Cardiac ventricle fibroblast (primary cell): ENCODE data around the gene ATP6V1G2. TPM values are rescaled to one million over a fixed set of nuclear protein-coding genes. Genes with fewer than 3 reads are reported as not detected.

Source experiments
- total RNA-seq: library from RNA; depleted of rRNA; stranded (reverse); fragments of >200 nt; gene quantifications from 2 replicates; pipeline ENCODE4 v1.2.3, GENCODE V29; 2015

Gene ATP6V1G2
- total RNA-seq, result 0.25 and 2.1 TPM in 2 replicates

DNA sequence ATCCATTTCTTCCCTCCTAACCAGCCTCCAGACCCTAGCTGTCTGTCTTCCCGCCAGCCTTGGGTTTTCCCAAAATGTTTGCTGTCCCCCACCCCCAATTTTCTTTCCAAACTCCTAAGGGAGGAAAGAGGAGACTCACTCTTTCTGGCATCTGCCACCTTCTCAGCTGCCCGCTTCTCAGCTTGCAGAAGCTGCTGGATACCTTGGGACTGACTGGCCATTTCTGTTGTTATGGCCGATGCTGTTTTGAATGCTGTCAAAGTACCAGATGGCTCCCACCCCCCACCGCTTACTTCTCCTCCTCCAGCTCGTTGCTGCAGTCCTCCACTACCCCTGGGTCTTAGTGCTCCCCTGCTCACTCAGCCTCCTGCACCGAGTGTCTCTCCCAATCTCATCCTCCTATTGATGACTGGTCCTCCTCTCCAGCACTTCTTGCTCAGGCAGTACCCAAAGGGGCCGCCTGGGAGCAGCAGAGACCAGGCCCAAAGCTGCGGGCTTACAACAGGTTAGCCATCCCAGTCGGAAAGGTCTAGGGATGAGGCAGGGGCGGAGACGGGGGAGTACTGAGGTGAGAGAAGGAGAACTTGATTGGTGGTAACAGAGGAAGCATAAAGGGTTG lies at the start of gene ATP6V1G2:
TSS of gene ATP6V1G2 (minus strand) at position 270 of the 619 bp plus-strand sequence. CDS start at position 221, 49 bp downstream.

DNA sequence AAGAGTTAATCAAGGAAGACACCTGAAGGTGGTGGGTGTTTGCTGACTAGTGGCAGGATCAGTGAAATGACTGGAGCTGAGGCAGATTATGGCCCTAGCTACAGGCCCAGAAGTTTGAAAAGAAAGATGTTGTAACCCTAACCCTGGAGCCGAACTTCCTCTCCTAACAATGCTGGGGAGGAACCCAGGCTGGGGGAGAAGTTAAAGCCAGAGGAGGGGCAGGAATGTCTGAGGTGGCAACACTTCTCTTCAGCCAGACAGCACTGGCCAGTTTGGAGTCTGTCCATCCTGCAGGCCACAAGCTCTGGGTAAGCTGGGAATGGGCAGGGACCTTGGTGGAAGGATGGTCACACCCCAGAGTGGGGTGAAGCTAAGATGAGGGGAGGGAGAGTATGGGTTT lies 39.6 kb upstream of the ATP6V1G2 start, which contains the start of gene LST1:
TSS of gene LST1 (plus strand) at position 270 of the 400 bp plus-strand sequence. CDS start 1,023 bp downstream, outside the sequence.

DNA sequence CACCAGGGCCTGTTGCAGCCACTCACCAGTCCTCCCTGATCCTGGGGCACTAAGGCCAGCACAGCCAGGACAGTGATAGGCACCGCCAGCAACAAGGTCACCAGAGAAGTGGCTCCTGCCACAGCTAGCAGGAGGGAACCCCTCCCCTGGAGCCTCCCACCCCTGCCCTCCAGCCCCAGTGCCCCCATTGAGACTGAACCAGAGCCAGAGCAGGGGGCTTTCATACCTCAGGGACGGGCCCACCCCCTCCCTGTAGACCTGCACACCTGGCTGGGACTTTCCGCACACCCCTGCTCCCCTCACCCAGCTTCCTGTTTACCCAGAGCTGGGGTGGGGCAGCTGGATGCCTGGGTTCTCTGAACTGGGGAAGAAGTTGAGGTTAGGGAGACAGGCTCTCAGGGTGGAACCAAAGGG lies 35.8 kb upstream of the ATP6V1G2 start, which contains the start of gene LTB:
TSS of gene LTB (minus strand) at position 195 of the 414 bp plus-strand sequence. CDS start at position 188, 7 bp downstream.

DNA sequence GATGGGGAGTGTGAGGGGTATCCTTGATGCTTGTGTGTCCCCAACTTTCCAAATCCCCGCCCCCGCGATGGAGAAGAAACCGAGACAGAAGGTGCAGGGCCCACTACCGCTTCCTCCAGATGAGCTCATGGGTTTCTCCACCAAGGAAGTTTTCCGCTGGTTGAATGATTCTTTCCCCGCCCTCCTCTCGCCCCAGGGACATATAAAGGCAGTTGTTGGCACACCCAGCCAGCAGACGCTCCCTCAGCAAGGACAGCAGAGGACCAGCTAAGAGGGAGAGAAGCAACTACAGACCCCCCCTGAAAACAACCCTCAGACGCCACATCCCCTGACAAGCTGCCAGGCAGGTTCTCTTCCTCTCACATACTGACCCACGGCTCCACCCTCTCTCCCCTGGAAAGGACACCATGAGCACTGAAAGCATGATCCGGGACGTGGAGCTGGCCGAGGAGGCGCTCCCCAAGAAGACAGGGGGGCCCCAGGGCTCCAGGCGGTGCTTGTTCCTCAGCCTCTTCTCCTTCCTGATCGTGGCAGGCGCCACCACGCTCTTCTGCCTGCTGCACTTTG lies 29.0 kb upstream of the ATP6V1G2 start, which contains the start of gene TNF:
TSS of gene TNF (plus strand) at position 231 of the 567 bp plus-strand sequence. CDS start at position 408, 177 bp downstream.

DNA sequence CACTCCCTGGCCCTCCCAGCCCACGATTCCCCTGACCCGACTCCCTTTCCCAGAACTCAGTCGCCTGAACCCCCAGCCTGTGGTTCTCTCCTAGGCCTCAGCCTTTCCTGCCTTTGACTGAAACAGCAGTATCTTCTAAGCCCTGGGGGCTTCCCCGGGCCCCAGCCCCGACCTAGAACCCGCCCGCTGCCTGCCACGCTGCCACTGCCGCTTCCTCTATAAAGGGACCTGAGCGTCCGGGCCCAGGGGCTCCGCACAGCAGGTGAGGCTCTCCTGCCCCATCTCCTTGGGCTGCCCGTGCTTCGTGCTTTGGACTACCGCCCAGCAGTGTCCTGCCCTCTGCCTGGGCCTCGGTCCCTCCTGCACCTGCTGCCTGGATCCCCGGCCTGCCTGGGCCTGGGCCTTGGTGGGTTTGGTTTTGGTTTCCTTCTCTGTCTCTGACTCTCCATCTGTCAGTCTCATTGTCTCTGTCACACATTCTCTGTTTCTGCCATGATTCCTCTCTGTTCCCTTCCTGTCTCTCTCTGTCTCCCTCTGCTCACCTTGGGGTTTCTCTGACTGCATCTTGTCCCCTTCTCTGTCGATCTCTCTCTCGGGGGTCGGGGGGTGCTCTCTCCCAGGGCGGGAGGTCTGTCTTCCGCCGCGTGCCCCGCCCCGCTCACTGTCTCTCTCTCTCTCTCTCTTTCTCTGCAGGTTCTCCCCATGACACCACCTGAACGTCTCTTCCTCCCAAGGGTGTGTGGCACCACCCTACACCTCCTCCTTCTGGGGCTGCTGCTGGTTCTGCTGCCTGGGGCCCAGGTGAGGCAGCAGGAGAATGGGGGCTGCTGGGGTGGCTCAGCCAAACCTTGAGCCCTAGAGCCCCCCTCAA lies 25.9 kb upstream of the ATP6V1G2 start, which contains the start of gene LTA:
TSS of gene LTA (plus strand) at position 249 of the 871 bp plus-strand sequence. CDS start at position 703, 454 bp downstream.

DNA sequence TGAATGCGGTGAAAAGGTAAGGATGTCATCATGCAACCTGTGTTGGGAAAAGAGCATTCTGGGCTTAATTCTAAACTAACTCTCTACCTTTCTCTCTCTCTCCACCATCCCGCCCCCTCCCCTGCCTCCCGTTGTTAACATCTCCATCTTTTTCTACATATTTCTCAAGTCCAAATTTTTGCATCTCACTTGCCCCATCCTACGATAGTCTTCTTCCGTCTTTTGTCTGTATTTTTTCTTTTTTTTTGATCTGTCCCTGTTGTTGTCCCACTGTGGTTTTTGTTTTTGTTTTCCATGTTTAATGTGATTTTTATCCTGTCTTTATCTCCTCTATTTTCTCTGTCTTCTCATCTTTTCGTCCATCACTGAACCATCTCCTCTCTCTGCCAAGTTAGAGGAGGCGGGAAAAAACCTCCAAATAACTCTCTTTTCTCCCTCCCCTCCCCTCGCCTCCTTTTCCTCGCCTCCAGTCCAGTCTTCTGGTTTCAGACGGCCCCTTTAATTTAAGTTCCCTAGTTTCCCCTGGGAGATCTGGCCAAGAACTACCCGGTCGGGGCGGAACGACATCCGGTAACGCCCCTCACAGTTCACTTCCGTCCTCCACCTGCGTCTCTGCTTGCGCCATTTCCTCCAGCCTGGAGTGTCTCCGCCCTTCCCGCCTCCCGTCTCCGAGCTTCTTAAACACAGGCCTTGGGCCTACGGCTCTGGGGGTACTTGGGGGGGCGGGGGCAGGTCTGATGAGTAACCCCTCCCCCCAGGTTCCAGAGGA lies 734 bp upstream of the ATP6V1G2 start, which contains the start of gene NFKBIL1:
TSS of gene NFKBIL1 (plus strand) at position 651 of the 769 bp plus-strand sequence. CDS start at position 738, 87 bp downstream.

DNA sequence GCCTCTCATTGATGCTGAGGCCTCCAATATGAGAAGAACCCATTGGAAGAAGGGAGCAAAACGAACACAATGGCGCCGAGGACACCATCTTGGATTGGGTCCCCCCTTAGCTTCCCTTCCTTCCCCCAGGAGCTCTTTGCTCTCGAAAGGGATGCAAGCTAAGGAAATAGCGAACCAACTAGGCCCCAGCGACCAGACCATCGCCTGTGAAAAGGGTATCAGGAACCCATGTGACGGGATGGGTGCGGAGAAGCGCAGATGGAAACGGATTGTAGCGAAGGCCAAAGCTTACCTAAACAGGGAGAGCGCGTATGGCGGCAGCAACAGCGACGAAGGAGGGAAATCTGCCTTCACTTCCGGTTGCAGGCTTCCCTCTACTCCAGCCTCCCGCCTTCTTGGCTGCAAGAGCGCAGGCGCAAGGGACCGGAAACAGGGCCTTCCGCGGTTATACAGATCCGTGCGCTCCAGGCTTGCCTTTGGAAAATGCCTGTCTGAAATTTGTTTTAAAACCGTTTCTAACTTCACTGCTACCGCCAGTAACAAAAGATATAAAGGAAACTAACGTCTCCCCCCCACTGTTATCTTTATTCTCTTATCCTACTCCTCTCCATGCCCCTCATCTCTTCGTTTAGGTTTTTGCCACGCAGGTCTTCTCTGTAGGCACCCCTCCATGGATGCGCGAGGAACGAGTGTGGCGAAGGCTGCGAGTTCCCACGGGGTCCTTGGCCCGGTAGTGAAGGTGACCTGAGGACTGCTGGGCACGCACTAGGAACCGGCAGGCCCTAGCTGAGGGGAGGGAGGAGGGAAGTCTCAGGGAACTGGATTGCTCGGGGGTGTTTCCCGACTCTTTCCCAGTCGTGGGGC lies 4.5 kb downstream of the ATP6V1G2 start, which contains the start of gene DDX39B:
TSS of gene DDX39B (minus strand) at position 346 of the 864 bp plus-strand sequence. CDS start 1,471 bp downstream, outside the sequence.

DNA sequence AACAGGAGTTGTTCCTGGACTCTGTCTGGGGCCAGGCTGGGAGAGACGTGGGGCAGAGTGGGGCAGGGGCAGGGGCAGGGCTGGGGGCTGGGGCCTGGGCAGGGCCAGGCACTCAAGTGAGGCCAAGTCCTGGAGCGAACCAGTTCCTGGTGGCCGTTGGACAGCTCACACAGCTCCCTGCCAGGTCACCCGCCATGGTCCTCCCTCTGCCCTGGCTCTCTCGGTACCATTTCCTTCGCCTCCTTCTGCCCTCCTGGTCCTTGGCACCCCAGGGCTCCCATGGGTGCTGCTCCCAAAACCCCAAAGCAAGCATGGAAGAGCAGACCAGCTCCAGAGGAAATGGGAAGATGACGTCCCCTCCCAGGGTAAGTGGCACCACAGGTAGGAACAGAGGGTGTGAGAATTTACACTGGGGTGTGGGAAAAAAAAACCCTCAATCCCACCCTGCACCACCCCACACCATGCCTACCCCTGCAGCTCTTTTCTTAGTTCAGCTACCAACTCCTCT lies 17.5 kb downstream of the ATP6V1G2 start, which contains the start of gene MCCD1:
TSS of gene MCCD1 (plus strand) at position 142 of the 508 bp plus-strand sequence. CDS start at position 195, 53 bp downstream.

DNA sequence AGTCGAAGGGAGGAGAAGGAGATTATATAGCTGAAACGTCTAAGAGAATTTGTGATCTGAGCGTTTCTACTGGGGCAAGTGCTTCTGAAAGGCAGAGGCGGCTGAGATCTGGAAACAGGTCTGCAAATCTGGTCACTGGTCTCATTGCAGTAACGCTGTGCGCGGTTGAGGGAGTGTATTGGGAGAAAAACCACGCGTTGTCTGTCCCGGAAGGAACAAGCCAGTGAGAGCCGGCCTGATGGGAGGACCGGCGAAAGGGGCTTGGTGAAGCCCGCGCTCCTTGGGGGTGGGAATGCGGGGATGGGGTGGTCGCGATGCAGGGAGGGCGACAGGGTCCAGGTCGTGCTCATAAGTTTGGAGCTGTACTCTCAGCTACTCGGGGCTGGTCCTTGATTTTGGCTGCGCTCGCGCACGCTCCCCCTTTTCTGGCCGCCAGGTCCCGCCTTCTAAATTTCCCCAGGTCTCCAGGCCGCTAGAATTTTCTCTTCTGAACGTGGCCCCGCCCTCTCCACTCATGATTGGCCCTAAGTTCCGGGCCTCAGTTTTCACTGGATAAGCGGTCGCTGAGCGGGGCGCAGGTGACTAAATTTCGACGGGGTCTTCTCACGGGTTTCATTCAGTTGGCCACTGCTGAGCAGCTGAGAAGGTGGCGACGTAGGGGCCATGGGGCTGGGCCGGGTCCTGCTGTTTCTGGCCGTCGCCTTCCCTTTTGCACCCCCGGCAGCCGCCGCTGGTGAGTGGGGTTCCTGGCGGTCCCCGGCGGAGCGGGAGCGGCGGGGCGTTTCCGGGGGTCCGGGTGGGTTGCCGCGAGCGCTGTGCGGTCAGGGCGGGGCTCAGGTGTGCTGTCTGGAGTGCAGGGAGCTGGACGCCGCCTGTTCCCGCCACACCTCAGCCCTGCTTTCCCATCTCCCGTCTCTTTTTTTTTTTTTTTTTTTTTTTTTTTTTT lies 48.6 kb downstream of the ATP6V1G2 start, which contains the start of gene MICB:
TSS of gene MICB (plus strand) at position 615 of the 946 bp plus-strand sequence. CDS start at position 664, 49 bp downstream.

Other genes starting within 250 kb of the ATP6V1G2 start
- 231 and 468 TPM in 2 replicates for gene HLA-B, start 189.4 kb downstream of the ATP6V1G2 start, total RNA-seq
- gene MICA, start 143.0 kb downstream of the ATP6V1G2 start, total RNA-seq, result 12.6 TPM in 2 replicates
- gene MICB, start 48.5 kb downstream of the ATP6V1G2 start, total RNA-seq, result 2.2 and 5.1 TPM in 2 replicates
- not detected in 2 replicates for gene MCCD1, start 17.6 kb downstream of the ATP6V1G2 start, total RNA-seq
- gene DDX39B, start 4.6 kb downstream of the ATP6V1G2 start, total RNA-seq, result 205 and 225 TPM in 2 replicates
- 21.5 and 21.6 TPM in 2 replicates for gene NFKBIL1, start 1.0 kb upstream of the ATP6V1G2 start, total RNA-seq
- gene LTA, start 25.7 kb upstream of the ATP6V1G2 start, total RNA-seq, result not detected in 2 replicates
- gene TNF, start 29.0 kb upstream of the ATP6V1G2 start, total RNA-seq, result not detected in 2 replicates
- gene LTB, start 35.8 kb upstream of the ATP6V1G2 start, total RNA-seq, result not detected in 2 replicates
- not detected in 2 replicates for gene LST1, start 39.7 kb upstream of the ATP6V1G2 start, total RNA-seq
- gene NCR3, start 46.4 kb upstream of the ATP6V1G2 start, total RNA-seq, result not detected in 2 replicates
- gene AIF1, start 68.6 kb upstream of the ATP6V1G2 start, total RNA-seq, result not detected in 2 replicates
- gene PRRC2A, start 74.1 kb upstream of the ATP6V1G2 start, total RNA-seq, result 66.0 and 73.3 TPM in 2 replicates
- 169 and 177 TPM in 2 replicates for gene BAG6, start 106.1 kb upstream of the ATP6V1G2 start, total RNA-seq
- 2.0 and 2.3 TPM in 2 replicates for gene APOM, start 109.3 kb upstream of the ATP6V1G2 start, total RNA-seq
- gene C6orf47, start 114.2 kb upstream of the ATP6V1G2 start, total RNA-seq, result 18.5 and 21.9 TPM in 2 replicates
- gene GPANK1, start 118.4 kb upstream of the ATP6V1G2 start, total RNA-seq, result 21.4 and 23.7 TPM in 2 replicates
- gene CSNK2B, start 119.5 kb upstream of the ATP6V1G2 start, total RNA-seq, result 208 and 235 TPM in 2 replicates
- gene LY6G5B, start 123.4 kb upstream of the ATP6V1G2 start, total RNA-seq, result 0.44 and 0.50 TPM in 2 replicates
- gene LY6G5C, start 134.5 kb upstream of the ATP6V1G2 start, total RNA-seq, result 0.34 TPM in 1 of 2 replicates, not detected in the other
- gene ABHD16A, start 156.7 kb upstream of the ATP6V1G2 start, total RNA-seq, result 19.1 and 24.3 TPM in 2 replicates
- gene LY6G6F, start 160.3 kb upstream of the ATP6V1G2 start, total RNA-seq, result not detected in 2 replicates
- not detected in 2 replicates for gene LY6G6D, start 168.7 kb upstream of the ATP6V1G2 start, total RNA-seq
- not detected in 2 replicates for gene LY6G6C, start 175.1 kb upstream of the ATP6V1G2 start, total RNA-seq
- gene MPIG6B, start 176.8 kb upstream of the ATP6V1G2 start, total RNA-seq, result 0.06 TPM in 1 of 2 replicates, not detected in the other
- 48.5 and 60.7 TPM in 2 replicates for gene DDAH2, start 182.7 kb upstream of the ATP6V1G2 start, total RNA-seq
- gene CLIC1, start 189.9 kb upstream of the ATP6V1G2 start, total RNA-seq, result 293 and 305 TPM in 2 replicates
- gene MSH5, start 193.4 kb upstream of the ATP6V1G2 start, total RNA-seq, result 1.6 and 4.2 TPM in 2 replicates
- gene SAPCD1, start 216.0 kb upstream of the ATP6V1G2 start, total RNA-seq, result 0.44 and 0.50 TPM in 2 replicates
- 0.10 and 0.12 TPM in 2 replicates for gene VWA7, start 230.7 kb upstream of the ATP6V1G2 start, total RNA-seq
- 54.7 and 63.3 TPM in 2 replicates for gene VARS1, start 249.1 kb upstream of the ATP6V1G2 start, total RNA-seq